GM18951 (cell line): ENCODE results near the gene FAM118B.

ENCODE experiments used
- POLR2A ChIP-seq: IDR thresholded peaks from 4 replicates; pipeline ENCODE4 v1.6.1; 2011; ENCODE audit warnings: mild to moderate bottlenecking; ENCODE audit not compliant: insufficient read length, insufficient read depth; ENCODE audit errors: extremely low read depth
- in situ Hi-C: fragments of 300-500 bp; cut with MboI; formaldehyde crosslinking; loops from one replicate; pipeline ENCODE4 v1.12.0; 2022; ENCODE audit warnings: low sequenced_read_pairs, mixed read lengths, inconsistent platforms; ENCODE audit not compliant: unreplicated experiment

Gene FAM118B

GRCh38 chr11:126310200-126310991 is 98.8 kb downstream of the FAM118B start:
- no peak for TF ChIP-seq POLR2A
- in situ Hi-C loops: no loop called here

GRCh38 chr11:126310992-126311310 is 99.4 kb downstream of the FAM118B start:
- in situ Hi-C loops: no loop called here
- TF ChIP-seq POLR2A: no peak

GRCh38 chr11:126311401-126312291 is 100.1 kb downstream of the FAM118B start:
- in situ Hi-C loops: no loop called here
- no peak for TF ChIP-seq POLR2A
